Stimulated activated naive CD8-positive, alpha-beta T cell treated with anti-CD3 and anti-CD28 coated beads, Interleukin-15, Interleukin-2, amounts not matched to agents 100 ng/mL and 50 ng/mL, for 24 hours (primary cell): ENCODE data around the gene SCUBE1.
A peak's percentile ranks its signal among the peaks of the same experiment; 100 is the strongest.

ENCODE experiments used
- H3K27ac Mint-ChIP-seq: one replicate; pipeline ENCODE4 v1.8.0; 2021; ENCODE audit warnings: mild to moderate bottlenecking, mixed read lengths
- H3K27me3 Mint-ChIP-seq: one replicate; pipeline ENCODE4 v1.8.0; 2021; ENCODE audit warnings: mixed read lengths
- H3K36me3 Mint-ChIP-seq: one replicate; pipeline ENCODE4 v1.8.0; 2021; ENCODE audit warnings: low read depth, mixed read lengths
- H3K4me1 Mint-ChIP-seq: one replicate; pipeline ENCODE4 v1.8.0; 2021; ENCODE audit warnings: low read depth, mixed read lengths
- H3K4me3 Mint-ChIP-seq: one replicate; pipeline ENCODE4 v1.8.0; 2021; ENCODE audit warnings: mild to moderate bottlenecking, mixed read lengths
- H3K9me3 Mint-ChIP-seq: one replicate; pipeline ENCODE4 v1.8.0; 2021; ENCODE audit warnings: mixed read lengths

Gene SCUBE1

GRCh38 chr22:43186272-43187170 is 156.7 kb downstream of the SCUBE1 start, which contains the start of gene TTLL12:
TSS of gene TTLL12 (minus strand) at chr22:43187134. CDS start at chr22:43187069, 65 bp downstream.
- Mint-ChIP-seq H3K27me3 (peaks cover 3% of the 10 kb centered on the region), H3K9me3 (no peaks in the 10 kb centered on the region), H3K4me3 (peak within 1 kb of the TSS; percentile 91), H3K27ac (peak within 1 kb of the TSS; percentile 96), H3K36me3 (peaks cover 18% of the 10 kb centered on the region), H3K4me1 (peaks cover 35% of the 10 kb centered on the region)

- Mint-ChIP-seq H3K4me1 (peaks cover 35% of the 10 kb centered on the region), H3K4me3 (peak overlapping the region; percentile 86), H3K27ac (peak overlapping the region; percentile 49), H3K9me3 (no peaks in the 10 kb centered on the region), H3K27me3 (no peaks in the 10 kb centered on the region), H3K36me3 (peaks cover 22% of the 10 kb centered on the region)
Observed at GRCh38 chr22:43185860-43186261, 157.3 kb downstream of the SCUBE1 start.

DNA sequence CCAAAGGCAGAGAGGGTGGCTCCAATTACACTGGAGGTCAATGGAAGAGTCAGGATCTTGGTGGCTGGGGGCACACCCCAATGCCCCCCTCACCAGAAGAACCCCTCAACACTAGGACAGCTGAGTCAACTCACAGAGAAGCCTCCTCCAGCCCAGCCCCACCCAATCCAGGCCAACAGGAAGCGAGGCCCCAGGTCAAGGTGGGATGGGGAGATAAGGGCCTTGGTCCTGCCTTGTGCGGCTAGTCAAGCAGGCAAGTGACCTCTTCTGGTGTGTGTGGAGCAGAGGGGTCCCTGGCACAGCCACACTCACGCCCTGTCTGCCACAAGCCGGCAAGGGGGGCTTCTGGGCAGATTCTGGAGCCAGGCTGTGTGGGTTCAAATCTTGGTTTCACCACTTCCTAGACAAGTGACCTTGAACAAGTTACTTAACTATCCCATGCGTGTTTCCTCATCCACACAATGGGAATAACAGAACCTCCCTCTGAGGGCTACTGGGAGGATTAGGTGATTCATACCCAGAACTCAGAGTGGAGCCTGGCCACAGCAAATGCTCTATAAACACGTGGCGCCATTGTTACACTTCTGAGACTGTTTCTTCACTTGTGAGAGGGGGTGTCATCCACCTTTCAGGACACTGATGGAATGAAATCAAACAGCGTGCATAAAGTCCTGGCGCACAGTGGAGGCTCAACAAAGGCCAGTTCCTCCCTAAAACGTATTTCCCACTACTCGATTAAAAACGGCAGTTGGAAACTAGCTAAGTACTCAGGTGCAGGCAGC is 159.5 kb downstream of the SCUBE1 start:
- H3K36me3 Mint-ChIP-seq, result peaks cover 38% of the 10 kb centered on the region
- no peak overlapping the region for H3K27ac Mint-ChIP-seq
- H3K4me3 Mint-ChIP-seq, result peak overlapping the region; percentile 48
- peaks cover 30% of the 10 kb centered on the region for H3K4me1 Mint-ChIP-seq
- no peaks in the 10 kb centered on the region for H3K9me3 Mint-ChIP-seq
- H3K27me3 Mint-ChIP-seq, result no peaks in the 10 kb centered on the region

DNA sequence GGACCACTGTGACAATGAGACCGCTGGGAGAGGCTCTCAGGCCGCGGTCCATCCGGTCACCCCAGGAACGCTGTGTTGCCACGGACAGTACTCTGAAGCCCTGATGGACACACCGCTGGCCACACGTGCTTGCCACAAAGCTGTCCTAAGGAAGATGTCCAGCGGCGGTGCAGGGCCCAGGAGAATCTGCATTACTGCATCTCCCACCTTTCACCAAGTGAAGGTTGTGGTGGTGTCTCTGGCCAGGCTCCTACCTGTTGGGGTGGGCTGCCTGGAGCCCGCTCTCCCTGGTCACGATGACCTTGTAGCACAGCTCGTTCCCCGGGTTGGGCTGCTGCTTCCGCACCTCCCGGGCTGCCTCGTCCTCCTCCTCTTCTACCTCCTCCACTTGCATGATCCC is 160.4 kb downstream of the SCUBE1 start:
- Mint-ChIP-seq H3K9me3 (no peaks in the 10 kb centered on the region), H3K27ac (no peak overlapping the region), H3K4me3 (no peak overlapping the region), H3K36me3 (peaks cover 41% of the 10 kb centered on the region), H3K27me3 (no peaks in the 10 kb centered on the region), H3K4me1 (peaks cover 25% of the 10 kb centered on the region)

DNA sequence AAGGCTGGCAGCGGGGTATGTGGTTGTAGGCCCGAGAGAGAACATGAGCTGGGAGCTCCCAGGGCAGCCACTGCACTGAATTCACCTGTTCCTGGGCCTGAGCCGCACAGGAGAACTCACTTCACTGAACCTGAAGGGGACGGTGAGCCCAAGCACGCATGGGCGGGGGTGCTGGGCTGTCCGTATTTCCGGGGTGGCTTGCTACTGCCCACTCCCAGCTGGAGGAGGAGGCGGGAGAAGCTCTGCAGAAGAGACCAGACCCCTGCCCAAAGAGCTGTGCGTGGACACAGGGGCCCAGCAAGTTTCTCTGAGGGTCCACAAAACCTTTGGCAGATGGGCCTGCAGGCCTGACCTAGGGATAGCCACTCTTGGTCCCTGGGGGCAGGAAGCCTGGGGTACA is 161.1 kb downstream of the SCUBE1 start:
- Mint-ChIP-seq H3K4me3 (no peak overlapping the region), H3K27ac (no peak overlapping the region), H3K27me3 (no peaks in the 10 kb centered on the region), H3K9me3 (no peaks in the 10 kb centered on the region), H3K36me3 (peaks cover 45% of the 10 kb centered on the region), H3K4me1 (peaks cover 23% of the 10 kb centered on the region)

DNA sequence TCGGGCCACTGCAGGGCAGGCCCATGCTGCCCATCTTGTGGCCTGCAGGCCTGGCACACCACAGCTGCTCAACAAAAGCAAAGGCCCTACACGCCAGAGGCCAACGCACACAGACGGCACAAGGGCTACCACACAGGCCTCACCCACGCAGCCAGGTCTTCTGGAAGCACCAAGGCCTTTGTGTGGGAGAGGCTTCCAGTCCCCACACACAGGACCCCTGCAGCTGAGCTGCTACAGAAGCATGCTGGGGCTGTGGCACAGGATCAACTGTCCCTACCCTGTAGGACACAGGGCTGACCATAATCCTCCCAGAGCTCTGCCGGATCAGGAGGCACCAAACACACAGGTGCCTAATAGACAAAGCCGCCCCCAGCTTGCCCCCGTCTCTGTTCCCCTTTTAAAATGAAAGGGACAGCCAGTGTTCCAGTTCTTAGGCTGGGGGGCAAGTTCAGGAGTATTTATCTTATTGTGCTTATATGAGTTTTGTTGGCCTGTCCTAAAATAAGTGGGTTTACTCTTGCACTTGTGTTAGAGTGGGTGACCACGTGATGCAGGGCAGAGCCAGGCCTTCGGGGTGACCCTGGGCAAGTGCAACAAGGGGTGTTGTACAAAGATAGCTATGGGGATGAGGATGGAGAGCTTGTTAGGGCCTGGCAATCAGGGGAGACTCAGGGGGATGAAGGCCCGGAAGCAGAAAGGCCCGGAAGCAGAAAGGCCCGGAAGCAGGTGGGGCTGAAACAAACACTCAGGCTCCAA is 161.7 kb downstream of the SCUBE1 start:
- no peaks in the 10 kb centered on the region for H3K27me3 Mint-ChIP-seq
- H3K36me3 Mint-ChIP-seq, result peaks cover 45% of the 10 kb centered on the region
- H3K27ac Mint-ChIP-seq, result no peak overlapping the region
- H3K4me3 Mint-ChIP-seq, result no peak overlapping the region
- H3K9me3 Mint-ChIP-seq, result no peaks in the 10 kb centered on the region
- peaks cover 23% of the 10 kb centered on the region for H3K4me1 Mint-ChIP-seq

- Mint-ChIP-seq H3K4me1 (peaks cover 17% of the 10 kb centered on the region), H3K27me3 (no peaks in the 10 kb centered on the region), H3K27ac (no peak overlapping the region), H3K36me3 (peaks cover 45% of the 10 kb centered on the region), H3K9me3 (no peaks in the 10 kb centered on the region), H3K4me3 (no peak overlapping the region)
Observed at GRCh38 chr22:43180670-43181069, 162.5 kb downstream of the SCUBE1 start.

- H3K4me3 Mint-ChIP-seq, result no peak overlapping the region
- H3K36me3 Mint-ChIP-seq, result peaks cover 41% of the 10 kb centered on the region
- no peaks in the 10 kb centered on the region for H3K27me3 Mint-ChIP-seq
- H3K9me3 Mint-ChIP-seq, result no peaks in the 10 kb centered on the region
- H3K27ac Mint-ChIP-seq, result no peak overlapping the region
- peaks cover 10% of the 10 kb centered on the region for H3K4me1 Mint-ChIP-seq
Observed at GRCh38 chr22:43179911-43180195, 163.3 kb downstream of the SCUBE1 start.

DNA sequence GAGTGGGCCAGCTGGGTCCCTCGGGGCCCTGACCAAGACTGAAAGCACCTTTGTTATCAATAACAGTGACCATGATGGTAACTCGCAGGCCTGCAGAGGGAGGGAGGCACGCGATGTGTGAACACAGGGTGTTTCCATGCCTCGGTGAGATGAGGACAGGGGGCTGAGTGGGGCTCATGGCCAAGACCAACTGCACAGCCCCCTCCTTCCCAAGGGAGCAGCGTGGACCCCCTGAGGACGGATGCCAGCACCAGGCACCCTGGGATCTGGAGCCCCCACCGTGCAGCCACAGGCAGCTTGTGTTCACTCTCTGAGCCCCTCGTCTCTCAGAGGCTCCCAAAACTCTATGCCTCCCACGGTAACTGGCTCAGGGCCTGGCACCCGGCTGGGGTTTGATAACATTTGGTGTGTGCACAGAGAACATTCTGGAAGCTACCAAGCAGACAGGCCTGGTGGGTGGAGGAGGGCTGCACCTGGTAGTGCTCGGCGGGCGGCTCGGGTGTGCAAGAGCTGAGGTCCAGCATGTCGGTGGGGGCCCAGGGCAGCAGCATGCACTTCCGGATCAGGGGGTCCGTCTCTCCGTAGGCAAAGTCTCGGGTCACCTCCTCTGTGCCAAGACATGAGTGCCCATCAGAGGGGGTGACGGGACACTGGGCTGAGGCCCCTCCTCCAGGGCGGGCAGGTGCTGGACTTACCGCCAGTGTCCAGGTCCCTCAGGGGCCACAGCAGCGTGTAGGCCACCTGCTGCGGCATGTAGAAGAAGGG is 163.8 kb downstream of the SCUBE1 start:
- Mint-ChIP-seq H3K27ac (no peak overlapping the region), H3K4me3 (no peak overlapping the region), H3K9me3 (no peaks in the 10 kb centered on the region), H3K36me3 (peaks cover 36% of the 10 kb centered on the region), H3K27me3 (no peaks in the 10 kb centered on the region), H3K4me1 (peaks cover 5% of the 10 kb centered on the region)

GRCh38 chr22:43177479-43177878 is 165.7 kb downstream of the SCUBE1 start:
- no peaks in the 10 kb centered on the region for H3K4me1 Mint-ChIP-seq
- H3K36me3 Mint-ChIP-seq, result peaks cover 40% of the 10 kb centered on the region
- no peak overlapping the region for H3K27ac Mint-ChIP-seq
- H3K4me3 Mint-ChIP-seq, result no peak overlapping the region
- H3K27me3 Mint-ChIP-seq, result no peaks in the 10 kb centered on the region
- no peaks in the 10 kb centered on the region for H3K9me3 Mint-ChIP-seq

DNA sequence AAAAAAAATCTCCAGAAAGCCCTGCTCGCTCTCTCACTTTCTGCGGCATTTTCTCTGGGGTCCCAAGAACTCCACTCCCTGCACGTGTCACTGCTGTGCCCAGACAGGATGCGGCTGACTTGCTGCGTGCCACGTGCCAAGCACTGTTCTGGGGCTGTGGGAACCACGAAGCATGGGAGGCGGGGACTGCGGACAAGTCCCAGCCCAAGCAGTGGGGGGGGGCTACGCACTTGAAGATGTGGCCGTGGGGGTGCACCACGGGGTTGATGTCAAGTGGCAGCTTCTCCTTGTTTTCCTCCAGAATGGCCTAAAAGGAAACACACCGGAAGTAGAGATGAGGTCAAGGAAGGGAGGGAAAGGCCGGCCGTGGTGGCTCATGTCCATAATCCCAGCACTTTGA is 167.1 kb downstream of the SCUBE1 start:
- H3K9me3 Mint-ChIP-seq, result no peaks in the 10 kb centered on the region
- H3K27me3 Mint-ChIP-seq, result no peaks in the 10 kb centered on the region
- no peak overlapping the region for H3K4me3 Mint-ChIP-seq
- peaks cover 43% of the 10 kb centered on the region for H3K36me3 Mint-ChIP-seq
- H3K27ac Mint-ChIP-seq, result no peak overlapping the region
- no peaks in the 10 kb centered on the region for H3K4me1 Mint-ChIP-seq

DNA sequence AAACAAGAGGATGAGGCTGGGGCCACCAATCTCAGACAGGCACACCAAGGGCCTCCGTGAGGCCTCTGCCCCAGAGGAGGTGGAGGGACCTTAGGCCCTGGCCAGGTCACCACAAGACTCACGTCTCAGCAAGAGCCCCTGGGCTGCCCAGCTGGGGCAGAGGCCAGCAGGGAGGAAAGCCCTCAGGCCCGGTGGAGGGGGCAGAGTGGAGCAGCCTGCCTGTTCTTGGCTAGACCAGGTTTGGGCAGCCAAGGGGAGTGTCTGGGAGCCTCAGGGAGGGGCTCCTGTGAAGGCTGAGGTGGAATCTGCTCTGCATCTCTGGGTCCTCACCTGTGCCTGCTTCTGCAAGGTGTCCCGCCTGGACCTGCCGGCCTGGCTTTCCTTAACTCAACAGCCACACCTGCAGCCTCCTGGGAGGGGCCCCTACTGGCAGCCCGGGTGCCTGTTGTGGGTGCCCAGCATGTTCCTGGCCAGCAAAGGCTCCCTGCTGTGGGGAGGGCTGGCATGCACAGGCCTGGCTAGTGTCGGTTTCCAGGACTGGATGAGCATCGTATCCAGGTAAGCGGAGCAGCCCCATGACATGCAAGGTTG is 168.1 kb downstream of the SCUBE1 start:
- H3K27ac Mint-ChIP-seq, result no peak overlapping the region

GRCh38 chr22:43173976-43174720 is 169.0 kb downstream of the SCUBE1 start:
- Mint-ChIP-seq H3K36me3 (peaks cover 39% of the 10 kb centered on the region), H3K4me1 (no peaks in the 10 kb centered on the region), H3K27me3 (no peaks in the 10 kb centered on the region), H3K27ac (no peak overlapping the region), H3K9me3 (no peaks in the 10 kb centered on the region), H3K4me3 (no peak overlapping the region)

More for the DNA sequence above, 168.1 kb downstream of the SCUBE1 start:
- H3K27me3 Mint-ChIP-seq, result no peaks in the 10 kb centered on the region
- H3K4me3 Mint-ChIP-seq, result no peak overlapping the region
- H3K36me3 Mint-ChIP-seq, result peaks cover 44% of the 10 kb centered on the region
- no peaks in the 10 kb centered on the region for H3K9me3 Mint-ChIP-seq
- H3K4me1 Mint-ChIP-seq, result no peaks in the 10 kb centered on the region
